Panc1 (cell line): ENCODE measurements around the gene LMNA. TPM values are rescaled to one million over a fixed set of nuclear protein-coding genes. Genes with fewer than 3 reads are reported as not detected.
"Not testable (repeated sequence)": the region's sequence is repeated elsewhere in the genome, so short reads cannot be mapped to it uniquely, and the experiment has no call there.

Experiments used
- ATAC-seq: fragments of 200-7000 bp; cut with Tn5 transposase; 2 replicates; pipeline ENCODE4 v1.9.1; 2020; ENCODE audit warnings: mild to moderate bottlenecking, moderate library complexity
- BruUV-seq: library from RNA; stranded (reverse); fragments of 400-500 nt; replicated peaks from 2 replicates; lab custom pipeline; 2021; lab: Mats Ljungman, UMichigan
- CTCF ChIA-PET: fragments of 300-600 bp; sonication (Branson Sonifier 250); formaldehyde crosslinking; loops from one replicate; lab custom pipeline; 2022; ENCODE audit warnings: antibody characterized with exemption; lab: Charles Lee
- POLR2A ChIA-PET: fragments of 300-600 bp; sonication (Branson Sonifier 250); formaldehyde crosslinking; loops from one replicate; lab custom pipeline; 2022; ENCODE audit warnings: antibody characterized with exemption; lab: Charles Lee
- DNase-seq: peaks from one replicate; pipeline ENCODE4 v3.0.0-alpha.2; 2010; ENCODE audit warnings: low read depth, low spot score
- H3K27ac ChIP-seq: 2 replicates; pipeline ENCODE4 v1.5.1; 2011; ENCODE audit warnings: mild to moderate bottlenecking, low read length, inconsistent platforms
- H3K27me3 ChIP-seq: fragments of 200-500 bp; sonication (Bioruptor generic); 2 replicates; pipeline ENCODE4 v1.6.0; 2014; ENCODE audit warnings: low read length, inconsistent platforms; ENCODE audit not compliant: control insufficient read depth, insufficient read depth
- H3K36me3 ChIP-seq: fragments of 200-500 bp; sonication (Bioruptor generic); 2 replicates; pipeline ENCODE4 v1.5.1; 2014; ENCODE audit warnings: inconsistent platforms, mild to moderate bottlenecking, low read length, moderate library complexity; ENCODE audit not compliant: control insufficient read depth, insufficient read depth
- H3K4me1 ChIP-seq: 2 replicates; pipeline ENCODE4 v1.5.1; 2011; ENCODE audit warnings: inconsistent platforms, mild to moderate bottlenecking, low read length, moderate library complexity; ENCODE audit not compliant: control insufficient read depth, insufficient read depth
- H3K4me3 ChIP-seq, 2 experiments: 2 replicates each; pipeline ENCODE4 v1.5.1; 2011 to 2012; ENCODE audit warnings: low read depth in 2 of 2, low read length in 2 of 2, mild to moderate bottlenecking in 2 of 2, inconsistent platforms in 1 of 2, moderate library complexity in 1 of 2
- H3K9me3 ChIP-seq: fragments of 200-500 bp; sonication (Bioruptor generic); 2 replicates; pipeline ENCODE4 v1.5.1; 2014; ENCODE audit warnings: low read depth, mild to moderate bottlenecking, inconsistent platforms, low read length, moderate library complexity; ENCODE audit not compliant: control insufficient read depth, insufficient read depth
- CTCF ChIP-seq: fragments of 450-650 bp; IDR thresholded peaks from 2 replicates; pipeline ENCODE4 v1.5.1; 2017; ENCODE audit warnings: mild to moderate bottlenecking
- POLR2AphosphoS5 ChIP-seq: IDR thresholded peaks from 2 replicates; pipeline ENCODE4 v1.6.1; 2012; ENCODE audit warnings: mild to moderate bottlenecking, low read depth, low read length, moderate library complexity
- REST ChIP-seq, 2 experiments: IDR thresholded peaks; 2 replicates each; pipeline ENCODE4 v1.6.1; 2011 to 2012; ENCODE audit warnings: low read depth in 2 of 2, control low read depth in 1 of 2, low read length in 1 of 2, mild to moderate bottlenecking in 1 of 2, moderate library complexity in 1 of 2; ENCODE audit not compliant: insufficient read depth in 1 of 2
- SIN3A ChIP-seq: IDR thresholded peaks from 2 replicates; pipeline ENCODE4 v1.6.1; 2012; ENCODE audit warnings: low read depth, mild to moderate bottlenecking, low read length, moderate library complexity, borderline replicate concordance; ENCODE audit not compliant: insufficient read depth
- TCF7L2 ChIP-seq: IDR thresholded peaks from 2 replicates; pipeline ENCODE4 v1.6.1; 2011; ENCODE audit warnings: mild to moderate bottlenecking, low read depth, low read length, inconsistent platforms
- in situ Hi-C: cut with HindIII; loops from 2 replicates; pipeline ENCODE4 v1.10.0; 2016; ENCODE audit warnings: low sequenced_read_pairs, low pct_unique_long_range_greater_than_20kb
- intact Hi-C: fragments of 100-400 bp; cut with micrococcal nuclease; formaldehyde crosslinking; loops from one replicate; pipeline ENCODE4 v1.10.0; 2022; ENCODE audit not compliant: unreplicated experiment
- total RNA-seq: library from RNA; stranded (reverse); gene quantifications from one replicate; pipeline ENCODE4 v1.2.1, GENCODE V29; 2021; ENCODE audit not compliant: unreplicated experiment

The LMNA gene
- total RNA-seq, 1 experiment from 2014 or later: 691 TPM

GRCh38 chr1:156177919-156178654 is 63.6 kb downstream of the LMNA start:
- intact Hi-C loops: no loop called here
- ChIA-PET POLR2A (interaction anchor here (0.7 kb wide), 1 partner anchor 13 kb away, joined by 8 read pairs; no protein-coding TSS in a partner anchor), CTCF (no interaction called here)
- no TSS peak for BruUV-seq
- no peak overlapping the region for H3K4me3 ChIP-seq
- DNase-seq (no peak), ATAC-seq (no peak)
- H3K36me3 ChIP-seq: no peaks in the 10 kb centered on the region
- no peaks in the 10 kb centered on the region for H3K27me3 ChIP-seq
- no peak overlapping the region for H3K27ac ChIP-seq
- H3K4me1 ChIP-seq: no peaks in the 10 kb centered on the region
- in situ Hi-C loops: no loop called here
- TF ChIP-seq TCF7L2: no peak
- no peak for TF ChIP-seq CTCF
- TF ChIP-seq REST (IDR thresholded peaks at IDR 0.05; ENCODE audit: insufficient read depth in 1 of 2, low read depth in 2 of 2, low read length in 1 of 2): no peak
- TF ChIP-seq SIN3A: no peak
- TF ChIP-seq POLR2AphosphoS5: no peak
- no peaks in the 10 kb centered on the region for H3K9me3 ChIP-seq

- BruUV-seq: no TSS peak
- POLR2A ChIA-PET: no interaction called here
- intact Hi-C loops: no loop called here
- ATAC-seq: no peak
- Histone ChIP-seq H3K9me3 (no peaks in the 10 kb centered on the region), H3K36me3 (no peaks in the 10 kb centered on the region), H3K27ac (no peak overlapping the region), H3K27me3 (no peaks in the 10 kb centered on the region), H3K4me1 (no peaks in the 10 kb centered on the region), H3K4me3 (no peak overlapping the region)
- no peak for TF ChIP-seq POLR2AphosphoS5
- TF ChIP-seq SIN3A: no peak
- no peak for TF ChIP-seq TCF7L2
- no peak for TF ChIP-seq REST (IDR thresholded peaks at IDR 0.05; ENCODE audit: insufficient read depth in 1 of 2, low read depth in 2 of 2, low read length in 1 of 2)
- no peak for TF ChIP-seq CTCF
- CTCF ChIA-PET: no interaction called here
- in situ Hi-C loops: no loop called here
- DNase-seq: no peak
These were observed 66.0 kb downstream of the LMNA start for GRCh38 chr1:156180471-156180870.

- H3K36me3 ChIP-seq, BruUV-seq, ATAC-seq, H3K4me1 ChIP-seq, H3K4me3 ChIP-seq, H3K27me3 ChIP-seq, POLR2A ChIA-PET, intact Hi-C loops, DNase-seq, CTCF ChIA-PET, in situ Hi-C loops, H3K9me3 ChIP-seq, H3K27ac ChIP-seq: not testable (repeated sequence)
These were observed 66.9 kb downstream of the LMNA start for GRCh38 chr1:156181391-156181924.
